Tibial nerve (tissue), 3 donors: ENCODE measurements around the gene FAM81B.

Experiments used
- POLR2A ChIP-seq, 2 donors: fragments of 450-650 bp; IDR thresholded peaks; one replicate each; pipeline ENCODE4 v1.6.1; 2017; ENCODE audit warnings: antibody characterized with exemption in 2 of 2, mild to moderate bottlenecking in 2 of 2, moderate library complexity in 2 of 2
- TF ChIP-seq, protein P1 (sequence below), 5 experiments: fragments of 200-600 bp in 3 of 5; fragments of 450-650 bp in 2 of 5; sonication (generic) in 3 of 5; IDR thresholded peaks; one replicate each; pipeline ENCODE4 v1.5.1; 2016 to 2019; ENCODE audit warnings: antibody characterized with exemption in 5 of 5, mild to moderate bottlenecking in 3 of 5, moderate library complexity in 2 of 5

DNA sequence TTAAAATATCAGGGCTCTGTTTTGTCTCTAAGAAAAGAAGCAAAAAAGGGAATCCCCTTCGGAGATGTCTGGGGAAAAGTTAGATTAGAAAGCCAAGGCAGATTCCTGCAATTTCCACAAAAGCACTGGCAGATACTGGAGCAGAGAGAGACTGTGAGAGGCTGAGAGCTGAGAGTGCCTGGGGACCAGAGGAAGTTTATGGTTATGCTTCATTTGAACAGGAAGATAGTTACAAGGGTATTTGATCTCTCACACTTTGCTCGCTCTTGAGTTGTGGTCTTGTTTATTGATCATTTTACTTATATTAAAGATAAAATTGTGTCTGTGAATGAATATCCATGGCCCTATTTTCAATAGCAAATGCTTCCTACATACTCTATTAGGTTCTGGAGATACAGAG lies 32.8 kb upstream of the FAM81B start:
- TF ChIP-seq, protein P1, sequence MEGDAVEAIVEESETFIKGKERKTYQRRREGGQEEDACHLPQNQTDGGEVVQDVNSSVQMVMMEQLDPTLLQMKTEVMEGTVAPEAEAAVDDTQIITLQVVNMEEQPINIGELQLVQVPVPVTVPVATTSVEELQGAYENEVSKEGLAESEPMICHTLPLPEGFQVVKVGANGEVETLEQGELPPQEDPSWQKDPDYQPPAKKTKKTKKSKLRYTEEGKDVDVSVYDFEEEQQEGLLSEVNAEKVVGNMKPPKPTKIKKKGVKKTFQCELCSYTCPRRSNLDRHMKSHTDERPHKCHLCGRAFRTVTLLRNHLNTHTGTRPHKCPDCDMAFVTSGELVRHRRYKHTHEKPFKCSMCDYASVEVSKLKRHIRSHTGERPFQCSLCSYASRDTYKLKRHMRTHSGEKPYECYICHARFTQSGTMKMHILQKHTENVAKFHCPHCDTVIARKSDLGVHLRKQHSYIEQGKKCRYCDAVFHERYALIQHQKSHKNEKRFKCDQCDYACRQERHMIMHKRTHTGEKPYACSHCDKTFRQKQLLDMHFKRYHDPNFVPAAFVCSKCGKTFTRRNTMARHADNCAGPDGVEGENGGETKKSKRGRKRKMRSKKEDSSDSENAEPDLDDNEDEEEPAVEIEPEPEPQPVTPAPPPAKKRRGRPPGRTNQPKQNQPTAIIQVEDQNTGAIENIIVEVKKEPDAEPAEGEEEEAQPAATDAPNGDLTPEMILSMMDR (IDR thresholded peaks at IDR 0.05): no peak
- TF ChIP-seq POLR2A (IDR thresholded peaks at IDR 0.05): no peak
